ENCODE measurements around the gene SOX18. TPM values are rescaled to one million over a fixed set of nuclear protein-coding genes. Genes with fewer than 3 reads are reported as not detected.

The SOX18 gene
- total and polyA plus RNA-seq, 2 of the 13 experiments (the other 11 are each of a cell fraction or from before 2014, with no cell fraction given) = 1.6 to 1.9 TPM

DNA sequence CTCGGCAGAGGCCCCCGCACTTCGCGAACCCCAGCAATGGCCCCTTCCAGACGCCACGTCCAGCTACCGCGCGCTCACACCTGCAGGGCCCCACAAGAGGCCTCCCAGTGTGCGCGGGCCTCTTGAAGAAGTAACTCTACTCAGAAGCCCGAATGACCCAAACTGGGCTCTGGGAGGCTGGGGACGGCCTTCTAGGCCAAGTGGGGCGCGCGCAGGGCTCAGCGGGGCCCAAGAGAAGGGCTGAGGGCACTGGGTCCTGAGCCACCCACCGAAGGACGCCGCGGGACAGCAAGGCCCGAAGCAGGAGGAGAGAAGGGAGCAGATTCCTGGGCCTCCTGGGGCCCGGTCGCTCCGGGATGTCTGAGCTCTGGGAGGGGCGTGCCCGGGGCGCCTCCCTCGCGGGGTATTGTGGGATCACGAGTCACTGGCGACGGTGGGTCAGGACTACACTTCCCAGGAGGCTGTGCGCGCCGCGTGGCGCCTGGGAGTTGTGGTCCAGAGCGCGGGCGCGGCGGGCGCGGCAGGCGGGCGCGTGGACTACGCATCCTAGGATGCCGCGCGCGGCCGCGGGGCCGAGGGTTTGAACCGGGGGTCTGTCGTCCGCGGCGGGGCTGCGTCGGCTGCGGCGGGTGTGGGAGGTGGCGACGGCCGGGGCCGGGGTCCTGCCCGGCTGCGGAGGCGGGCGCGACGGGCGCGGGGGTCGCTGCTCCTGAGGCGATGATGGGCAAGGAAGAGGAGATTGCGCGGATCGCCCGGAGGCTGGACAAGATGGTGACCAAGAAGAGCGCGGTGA is 13.4 kb upstream of the SOX18 start, which contains the start of gene TCEA2 (continued):
- TF ChIP-seq ZNF563 (CRISPR knock-in tag; IDR thresholded peaks at IDR 0.05) = peak; percentile 93
- TF ChIP-seq ZNF850 (CRISPR knock-in tag; conservative IDR thresholded peaks at IDR 0.05) = peak; percentile 66; the same call in 1 of the 2 replicates
- no peak for TF ChIP-seq ZNF782 (CRISPR knock-in tag; IDR thresholded peaks at IDR 0.05; ENCODE audit: borderline replicate concordance)
- TF ChIP-seq ZNF572 (CRISPR knock-in tag; IDR thresholded peaks at IDR 0.05) = peak; percentile 100
- TF ChIP-seq ZNF615 (CRISPR knock-in tag; IDR thresholded peaks at IDR 0.05; ENCODE audit: borderline replicate concordance) = peak; percentile 28; the same call in 1 of the 2 replicates
- TF ChIP-seq, protein P1, sequence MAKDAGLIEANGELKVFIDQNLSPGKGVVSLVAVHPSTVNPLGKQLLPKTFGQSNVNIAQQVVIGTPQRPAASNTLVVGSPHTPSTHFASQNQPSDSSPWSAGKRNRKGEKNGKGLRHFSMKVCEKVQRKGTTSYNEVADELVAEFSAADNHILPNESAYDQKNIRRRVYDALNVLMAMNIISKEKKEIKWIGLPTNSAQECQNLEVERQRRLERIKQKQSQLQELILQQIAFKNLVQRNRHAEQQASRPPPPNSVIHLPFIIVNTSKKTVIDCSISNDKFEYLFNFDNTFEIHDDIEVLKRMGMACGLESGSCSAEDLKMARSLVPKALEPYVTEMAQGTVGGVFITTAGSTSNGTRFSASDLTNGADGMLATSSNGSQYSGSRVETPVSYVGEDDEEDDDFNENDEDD (CRISPR knock-in tag; IDR thresholded peaks at IDR 0.05; ENCODE audit: borderline replicate concordance) = peak; percentile 90
- TF ChIP-seq, protein P2, sequence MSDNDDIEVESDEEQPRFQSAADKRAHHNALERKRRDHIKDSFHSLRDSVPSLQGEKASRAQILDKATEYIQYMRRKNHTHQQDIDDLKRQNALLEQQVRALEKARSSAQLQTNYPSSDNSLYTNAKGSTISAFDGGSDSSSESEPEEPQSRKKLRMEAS (IDR thresholded peaks at IDR 0.05) = peak; percentile 89
- TF ChIP-seq, protein P3, sequence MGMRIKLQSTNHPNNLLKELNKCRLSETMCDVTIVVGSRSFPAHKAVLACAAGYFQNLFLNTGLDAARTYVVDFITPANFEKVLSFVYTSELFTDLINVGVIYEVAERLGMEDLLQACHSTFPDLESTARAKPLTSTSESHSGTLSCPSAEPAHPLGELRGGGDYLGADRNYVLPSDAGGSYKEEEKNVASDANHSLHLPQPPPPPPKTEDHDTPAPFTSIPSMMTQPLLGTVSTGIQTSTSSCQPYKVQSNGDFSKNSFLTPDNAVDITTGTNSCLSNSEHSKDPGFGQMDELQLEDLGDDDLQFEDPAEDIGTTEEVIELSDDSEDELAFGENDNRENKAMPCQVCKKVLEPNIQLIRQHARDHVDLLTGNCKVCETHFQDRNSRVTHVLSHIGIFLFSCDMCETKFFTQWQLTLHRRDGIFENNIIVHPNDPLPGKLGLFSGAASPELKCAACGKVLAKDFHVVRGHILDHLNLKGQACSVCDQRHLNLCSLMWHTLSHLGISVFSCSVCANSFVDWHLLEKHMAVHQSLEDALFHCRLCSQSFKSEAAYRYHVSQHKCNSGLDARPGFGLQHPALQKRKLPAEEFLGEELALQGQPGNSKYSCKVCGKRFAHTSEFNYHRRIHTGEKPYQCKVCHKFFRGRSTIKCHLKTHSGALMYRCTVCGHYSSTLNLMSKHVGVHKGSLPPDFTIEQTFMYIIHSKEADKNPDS (CRISPR knock-in tag; IDR thresholded peaks at IDR 0.05) = peak; percentile 28; the same call in 1 of the 2 replicates
- TF ChIP-seq ZSCAN21 (CRISPR knock-in tag; IDR thresholded peaks at IDR 0.05; ENCODE audit: borderline replicate concordance) = peak; percentile 90
- TF ChIP-seq ZNF160 (CRISPR knock-in tag; IDR thresholded peaks at IDR 0.05) = no peak; the same call in none of the 2 replicates
- TF ChIP-seq SKI (IDR thresholded peaks at IDR 0.05; ENCODE audit: partially characterized antibody) = no peak
- TF ChIP-seq, protein P4, sequence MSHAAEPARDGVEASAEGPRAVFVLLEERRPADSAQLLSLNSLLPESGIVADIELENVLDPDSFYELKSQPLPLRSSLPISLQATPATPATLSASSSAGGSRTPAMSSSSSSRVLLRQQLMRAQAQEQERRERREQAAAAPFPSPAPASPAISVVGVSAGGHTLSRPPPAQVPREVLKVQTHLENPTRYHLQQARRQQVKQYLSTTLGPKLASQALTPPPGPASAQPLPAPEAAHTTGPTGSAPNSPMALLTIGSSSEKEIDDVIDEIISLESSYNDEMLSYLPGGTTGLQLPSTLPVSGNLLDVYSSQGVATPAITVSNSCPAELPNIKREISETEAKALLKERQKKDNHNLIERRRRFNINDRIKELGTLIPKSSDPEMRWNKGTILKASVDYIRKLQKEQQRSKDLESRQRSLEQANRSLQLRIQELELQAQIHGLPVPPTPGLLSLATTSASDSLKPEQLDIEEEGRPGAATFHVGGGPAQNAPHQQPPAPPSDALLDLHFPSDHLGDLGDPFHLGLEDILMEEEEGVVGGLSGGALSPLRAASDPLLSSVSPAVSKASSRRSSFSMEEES (CRISPR knock-in tag; IDR thresholded peaks at IDR 0.05) = peak; percentile 91
- TF ChIP-seq, protein P5, sequence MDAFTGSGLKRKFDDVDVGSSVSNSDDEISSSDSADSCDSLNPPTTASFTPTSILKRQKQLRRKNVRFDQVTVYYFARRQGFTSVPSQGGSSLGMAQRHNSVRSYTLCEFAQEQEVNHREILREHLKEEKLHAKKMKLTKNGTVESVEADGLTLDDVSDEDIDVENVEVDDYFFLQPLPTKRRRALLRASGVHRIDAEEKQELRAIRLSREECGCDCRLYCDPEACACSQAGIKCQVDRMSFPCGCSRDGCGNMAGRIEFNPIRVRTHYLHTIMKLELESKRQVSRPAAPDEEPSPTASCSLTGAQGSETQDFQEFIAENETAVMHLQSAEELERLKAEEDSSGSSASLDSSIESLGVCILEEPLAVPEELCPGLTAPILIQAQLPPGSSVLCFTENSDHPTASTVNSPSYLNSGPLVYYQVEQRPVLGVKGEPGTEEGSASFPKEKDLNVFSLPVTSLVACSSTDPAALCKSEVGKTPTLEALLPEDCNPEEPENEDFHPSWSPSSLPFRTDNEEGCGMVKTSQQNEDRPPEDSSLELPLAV (CRISPR knock-in tag; conservative IDR thresholded peaks at IDR 0.05; ENCODE audit: low read depth) = no peak; the same call in 1 of the 2 replicates
- TF ChIP-seq ZNF282 (IDR thresholded peaks at IDR 0.05; ENCODE audit: partially characterized antibody) = no peak
- no peak for TF ChIP-seq RAD51 (IDR thresholded peaks at IDR 0.05; ENCODE audit: borderline replicate concordance)
- TF ChIP-seq RFXAP (CRISPR knock-in tag; IDR thresholded peaks at IDR 0.05; ENCODE audit: borderline replicate concordance) = peak; percentile 88
- TF ChIP-seq, protein P6, sequence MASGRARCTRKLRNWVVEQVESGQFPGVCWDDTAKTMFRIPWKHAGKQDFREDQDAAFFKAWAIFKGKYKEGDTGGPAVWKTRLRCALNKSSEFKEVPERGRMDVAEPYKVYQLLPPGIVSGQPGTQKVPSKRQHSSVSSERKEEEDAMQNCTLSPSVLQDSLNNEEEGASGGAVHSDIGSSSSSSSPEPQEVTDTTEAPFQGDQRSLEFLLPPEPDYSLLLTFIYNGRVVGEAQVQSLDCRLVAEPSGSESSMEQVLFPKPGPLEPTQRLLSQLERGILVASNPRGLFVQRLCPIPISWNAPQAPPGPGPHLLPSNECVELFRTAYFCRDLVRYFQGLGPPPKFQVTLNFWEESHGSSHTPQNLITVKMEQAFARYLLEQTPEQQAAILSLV (CRISPR knock-in tag; IDR thresholded peaks at IDR 0.05; ENCODE audit: borderline replicate concordance) = peak; percentile 93; the same call in 1 of the 2 replicates
- no peak; the same call in 1 of the 2 replicates for TF ChIP-seq ZNF570 (CRISPR knock-in tag; IDR thresholded peaks at IDR 0.05; ENCODE audit: borderline replicate concordance)
- no peak for TF ChIP-seq NFIC (IDR thresholded peaks at IDR 0.05; ENCODE audit: low read length)
- no peak; the same call in none of the 2 replicates for TF ChIP-seq POGZ (CRISPR knock-in tag; IDR thresholded peaks at IDR 0.05)
- TF ChIP-seq ZZZ3 (CRISPR knock-in tag; IDR thresholded peaks at IDR 0.05; ENCODE audit: borderline replicate concordance) = peak; percentile 82; the same call in 1 of the 2 replicates

Measured in HepG2 (cell line).